ENCODE measurements around the gene NOD2. TPM values are rescaled to one million over a fixed set of nuclear protein-coding genes. Genes with fewer than 3 reads are reported as not detected.
A peak's percentile ranks its signal among the peaks of the same experiment; 100 is the strongest.

Gene NOD2
- total RNA-seq: 10 to 100 TPM in 5 of 6 donors, 1 to 10 TPM in 1; 8.5 to 27.2 (median 11.2) TPM

DNA sequence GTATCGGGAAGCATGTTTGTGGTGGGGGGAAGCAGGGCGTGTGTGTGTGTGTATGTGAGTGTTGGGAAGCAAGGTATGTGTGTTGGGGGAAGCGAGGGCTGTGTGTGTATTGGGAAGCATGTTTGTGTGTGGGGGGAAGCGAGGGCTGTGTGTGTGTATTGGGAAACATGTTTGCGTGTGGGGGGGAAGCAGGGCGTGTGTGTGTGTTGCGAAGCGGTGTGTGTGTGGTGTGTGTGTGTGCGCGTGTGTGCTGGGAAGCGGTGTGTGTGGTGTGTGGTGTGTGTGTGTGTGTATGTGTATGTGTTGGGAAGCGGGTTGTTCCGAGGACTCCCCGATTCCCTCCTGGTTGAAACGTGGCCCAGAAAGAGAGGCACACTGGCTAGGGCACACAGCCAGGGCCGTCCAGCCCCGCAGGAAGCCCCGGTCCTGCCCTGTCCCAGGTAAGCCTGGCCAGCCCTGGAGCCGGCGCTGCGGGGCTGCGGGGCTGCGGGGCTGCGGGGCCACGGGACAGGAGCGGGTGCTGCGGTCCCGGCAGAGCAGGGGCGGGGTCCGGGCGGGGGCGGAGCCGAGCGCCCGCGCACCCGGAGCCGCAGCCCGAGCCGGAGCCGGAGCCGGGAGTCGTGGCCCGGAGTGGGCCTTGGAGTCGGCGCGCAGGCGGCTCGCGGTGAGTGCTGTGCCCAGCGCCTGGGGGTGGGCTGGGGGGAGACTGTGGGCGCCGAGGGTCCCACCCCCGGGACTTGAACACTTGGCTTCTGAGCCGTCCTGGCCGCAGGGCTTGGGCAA, at the start of gene NOD2:
Gene NOD2, plus strand, starts transcription at position 608 of the 783 bp plus-strand sequence. CDS start 5,890 bp downstream, outside the sequence.
- Histone ChIP-seq H3K27ac (peak within 1 kb of the TSS; percentile 63 to 88 (median 74)), H3K9me3 (no peaks in the 10 kb centered on the region), H3K4me3 (peak within 1 kb of the TSS; percentile 40 to 66 (median 50)), H3K27me3 (no peaks in the 10 kb centered on the region), H3K4me1 (peaks cover 26 to 54% (median 39%) of the 10 kb centered on the region in 4 donors), H3K36me3 (no peaks in the 10 kb centered on the region)
- peak in 1 of 2 donors; percentile 73 for ATAC-seq (ENCODE audit: low FRiP score in 2 of 2)
- 24 to 53% methylated on average over 16 to 25 of the region's 56 CpGs for WGBS, 2 donors
- DNase-seq: peak; percentile 57 to 91
- TF ChIP-seq EP300 (IDR thresholded peaks at IDR 0.05): no peak
- TF ChIP-seq POLR2A (IDR thresholded peaks at IDR 0.05): peak in 2 of 4 donors; percentile 25 to 63

DNA sequence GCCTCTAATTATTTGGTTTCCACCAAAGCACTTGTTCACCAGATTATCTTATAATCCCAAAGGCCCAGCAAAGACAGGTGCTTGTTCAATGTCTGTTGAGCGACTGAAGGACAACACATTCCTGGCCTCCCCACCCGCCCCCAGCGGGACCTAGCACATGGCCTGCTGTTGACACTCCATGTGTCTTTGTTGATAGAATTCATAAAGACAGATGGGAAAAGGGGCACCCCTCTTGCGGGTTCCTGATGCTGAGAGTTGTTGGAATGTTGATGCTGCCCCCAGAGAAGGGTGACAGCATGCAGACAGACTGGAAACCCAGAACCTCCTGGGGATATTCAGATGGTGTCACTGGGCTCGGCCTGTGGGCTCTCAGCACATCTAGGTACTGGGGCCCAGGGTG, 49.2 kb upstream of the NOD2 start:
- peaks cover 0 to 3% (median 0%) of the 10 kb centered on the region in 4 donors for H3K4me1 ChIP-seq
- H3K4me3 ChIP-seq: no peak overlapping the region
- ATAC-seq (ENCODE audit: low FRiP score in 2 of 2) (no peak), DNase-seq (no peak)
- no peaks in the 10 kb centered on the region for H3K36me3 ChIP-seq
- H3K27ac ChIP-seq: no peak overlapping the region
- TF ChIP-seq POLR2AphosphoS5 (IDR thresholded peaks at IDR 0.05) (no peak), POLR2A (IDR thresholded peaks at IDR 0.05) (no peak), EP300 (IDR thresholded peaks at IDR 0.05) (no peak)
- TF ChIP-seq, protein P1, sequence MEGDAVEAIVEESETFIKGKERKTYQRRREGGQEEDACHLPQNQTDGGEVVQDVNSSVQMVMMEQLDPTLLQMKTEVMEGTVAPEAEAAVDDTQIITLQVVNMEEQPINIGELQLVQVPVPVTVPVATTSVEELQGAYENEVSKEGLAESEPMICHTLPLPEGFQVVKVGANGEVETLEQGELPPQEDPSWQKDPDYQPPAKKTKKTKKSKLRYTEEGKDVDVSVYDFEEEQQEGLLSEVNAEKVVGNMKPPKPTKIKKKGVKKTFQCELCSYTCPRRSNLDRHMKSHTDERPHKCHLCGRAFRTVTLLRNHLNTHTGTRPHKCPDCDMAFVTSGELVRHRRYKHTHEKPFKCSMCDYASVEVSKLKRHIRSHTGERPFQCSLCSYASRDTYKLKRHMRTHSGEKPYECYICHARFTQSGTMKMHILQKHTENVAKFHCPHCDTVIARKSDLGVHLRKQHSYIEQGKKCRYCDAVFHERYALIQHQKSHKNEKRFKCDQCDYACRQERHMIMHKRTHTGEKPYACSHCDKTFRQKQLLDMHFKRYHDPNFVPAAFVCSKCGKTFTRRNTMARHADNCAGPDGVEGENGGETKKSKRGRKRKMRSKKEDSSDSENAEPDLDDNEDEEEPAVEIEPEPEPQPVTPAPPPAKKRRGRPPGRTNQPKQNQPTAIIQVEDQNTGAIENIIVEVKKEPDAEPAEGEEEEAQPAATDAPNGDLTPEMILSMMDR (IDR thresholded peaks at IDR 0.05): no peak
- 82% methylated on average over 4 to 5 of the region's 5 CpGs for WGBS, 2 donors
- H3K27me3 ChIP-seq: no peaks in the 10 kb centered on the region
- H3K9me3 ChIP-seq: no peaks in the 10 kb centered on the region

DNA sequence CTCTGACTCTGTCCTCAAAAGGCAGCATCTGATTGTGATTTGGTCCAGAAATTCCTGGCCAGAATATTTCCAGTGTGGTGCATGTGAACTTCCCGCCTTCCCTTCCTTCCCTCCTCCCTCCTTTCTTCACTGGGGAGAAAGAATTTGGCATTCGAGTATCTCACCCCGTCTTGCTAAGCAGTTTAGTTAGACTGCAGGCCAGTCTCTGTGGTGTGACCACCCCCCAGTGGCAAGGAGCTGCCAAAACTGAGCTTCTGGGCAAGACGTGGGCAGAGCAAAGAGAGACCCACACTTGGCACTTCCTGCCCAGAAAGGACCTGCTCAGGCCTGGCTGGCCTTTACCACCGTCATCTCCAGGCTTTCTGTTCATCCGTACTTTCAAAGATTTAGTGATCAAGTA, 48.7 kb upstream of the NOD2 start:
- peaks cover 0 to 3% (median 0%) of the 10 kb centered on the region in 4 donors for H3K4me1 ChIP-seq
- H3K4me3 ChIP-seq: no peak overlapping the region
- H3K27ac ChIP-seq: no peak overlapping the region
- no peak for DNase-seq
- no peaks in the 10 kb centered on the region for H3K9me3 ChIP-seq
- WGBS, 2 donors: 41 to 43% methylated on average over 6 of the region's 6 CpGs
- no peaks in the 10 kb centered on the region for H3K36me3 ChIP-seq
- H3K27me3 ChIP-seq: no peaks in the 10 kb centered on the region
- TF ChIP-seq POLR2A (IDR thresholded peaks at IDR 0.05) (no peak), POLR2AphosphoS5 (IDR thresholded peaks at IDR 0.05) (no peak), EP300 (IDR thresholded peaks at IDR 0.05) (no peak)
- TF ChIP-seq, protein P1 (IDR thresholded peaks at IDR 0.05): peak in 4 of 6 experiments; percentile 12 to 38 (median 21)
- peak in 1 of 2 donors; percentile 37 for ATAC-seq (ENCODE audit: low FRiP score in 2 of 2)

DNA sequence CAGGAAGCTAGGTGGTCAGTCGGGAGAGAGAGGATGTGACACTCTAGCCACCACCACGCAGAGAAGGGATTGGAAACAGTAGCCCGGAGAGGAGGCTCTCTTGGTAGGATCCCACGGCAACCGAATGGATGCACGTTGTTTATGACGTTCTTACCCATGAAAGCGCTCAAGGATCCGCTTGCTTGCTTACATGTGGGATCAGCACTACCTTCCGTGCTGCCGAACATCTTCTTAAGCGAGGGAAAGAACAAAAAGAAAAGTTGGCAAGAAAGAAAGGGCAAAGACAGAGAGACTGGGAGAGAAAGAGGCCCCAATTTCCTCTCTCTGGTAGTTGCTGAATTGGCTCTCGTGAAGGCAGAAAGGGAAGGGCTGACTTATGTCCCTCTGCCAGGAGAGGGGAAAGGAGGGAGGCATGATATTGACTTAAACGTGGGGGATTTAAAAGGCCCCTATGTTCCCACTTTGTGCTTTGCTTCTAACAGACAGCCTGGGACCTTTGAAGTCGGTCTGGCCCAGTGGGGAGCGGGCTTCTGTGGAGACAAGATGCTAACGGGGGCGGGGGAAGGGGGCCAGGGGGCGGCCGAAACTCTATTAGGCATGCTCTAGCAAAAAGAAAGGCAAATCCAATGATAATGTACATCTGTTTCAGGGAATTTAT, 47.7 kb upstream of the NOD2 start:
- no peak for ATAC-seq (ENCODE audit: low FRiP score in 2 of 2)
- peaks cover 0 to 3% (median 0%) of the 10 kb centered on the region in 4 donors for H3K4me1 ChIP-seq
- H3K4me3 ChIP-seq: no peak overlapping the region
- 71 to 72% methylated on average over 19 to 20 of the region's 20 CpGs for WGBS, 2 donors
- no peak for DNase-seq
- TF ChIP-seq, protein P1 (IDR thresholded peaks at IDR 0.05): no peak
- TF ChIP-seq POLR2AphosphoS5 (IDR thresholded peaks at IDR 0.05): no peak
- no peak for TF ChIP-seq EP300 (IDR thresholded peaks at IDR 0.05)
- no peak for TF ChIP-seq POLR2A (IDR thresholded peaks at IDR 0.05)
- H3K9me3 ChIP-seq: no peaks in the 10 kb centered on the region
- no peaks in the 10 kb centered on the region for H3K27me3 ChIP-seq
- H3K36me3 ChIP-seq: no peaks in the 10 kb centered on the region
- H3K27ac ChIP-seq: no peak overlapping the region

DNA sequence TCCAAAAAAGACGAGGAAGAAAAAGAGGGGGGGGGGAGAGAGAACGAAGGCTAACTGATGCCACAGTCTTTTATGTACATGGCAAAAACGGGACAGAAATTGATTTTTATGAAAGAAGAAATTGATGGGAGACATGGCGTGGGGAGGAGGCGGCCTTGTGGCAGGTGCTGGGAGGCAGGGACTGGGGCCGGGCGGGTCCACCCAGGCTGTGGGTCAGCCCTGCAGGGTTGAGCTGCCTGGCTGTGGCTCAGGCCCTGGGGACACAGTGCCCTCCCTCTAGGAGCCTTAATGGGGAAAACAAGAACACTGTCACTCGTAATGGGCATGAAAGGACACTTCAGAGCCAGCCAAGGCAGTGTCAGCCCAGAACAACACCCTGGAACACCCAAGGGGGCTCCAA, 47.1 kb upstream of the NOD2 start:
- H3K4me3 ChIP-seq: no peak overlapping the region
- no peak for ATAC-seq (ENCODE audit: low FRiP score in 2 of 2)
- H3K4me1 ChIP-seq: peaks cover 0 to 3% (median 0%) of the 10 kb centered on the region in 4 donors
- no peaks in the 10 kb centered on the region for H3K27me3 ChIP-seq
- no peaks in the 10 kb centered on the region for H3K9me3 ChIP-seq
- DNase-seq: no peak
- 67 to 70% methylated on average over 8 of the region's 8 CpGs for WGBS, 2 donors
- no peak overlapping the region for H3K27ac ChIP-seq
- no peaks in the 10 kb centered on the region for H3K36me3 ChIP-seq
- TF ChIP-seq POLR2AphosphoS5 (IDR thresholded peaks at IDR 0.05) (no peak), POLR2A (IDR thresholded peaks at IDR 0.05) (no peak), EP300 (IDR thresholded peaks at IDR 0.05) (no peak)
- TF ChIP-seq, protein P1 (IDR thresholded peaks at IDR 0.05): no peak

Measured in upper lobe of left lung (tissue), 6 donors.